SJSA1 (cell line): Measurements from ENCODE around the gene ARHGAP27. TPM values are rescaled to one million over a fixed set of nuclear protein-coding genes. Genes with fewer than 3 reads are reported as not detected.
A peak's percentile ranks its signal among the peaks of the same experiment; 100 is the strongest.
"Not testable (repeated sequence)": the region's sequence is repeated elsewhere in the genome, so short reads cannot be mapped to it uniquely, and the experiment has no call there.

Experiments used
- DNase-seq, 2 experiments: peaks; one replicate each; pipeline ENCODE4 v3.0.0-alpha.2; 2015 to 2020; ENCODE audit warnings: low spot score in 2 of 2, low read depth in 1 of 2
- H3K27ac ChIP-seq: fragments of 250-450 bp; sonication (Bioruptor Pico); 2 replicates; pipeline ENCODE4 v1.5.1; 2020; ENCODE audit warnings: mild to moderate bottlenecking, moderate library complexity
- H3K27me3 ChIP-seq: fragments of 250-450 bp; sonication (Bioruptor Pico); replicated peaks from 2 replicates; pipeline ENCODE4 v1.5.1; 2020; ENCODE audit warnings: mild to moderate bottlenecking, moderate library complexity
- H3K36me3 ChIP-seq: fragments of 250-450 bp; sonication (Bioruptor Pico); 2 replicates; pipeline ENCODE4 v1.5.1; 2020; ENCODE audit warnings: mild to moderate bottlenecking
- H3K4me1 ChIP-seq: fragments of 250-450 bp; sonication (Bioruptor Pico); replicated peaks from 2 replicates; pipeline ENCODE4 v1.6.1; 2021; ENCODE audit warnings: mild to moderate bottlenecking
- H3K4me3 ChIP-seq: fragments of 250-450 bp; sonication (Bioruptor Pico); 2 replicates; pipeline ENCODE4 v1.5.1; 2020; ENCODE audit warnings: mild to moderate bottlenecking
- H3K9me3 ChIP-seq: fragments of 250-450 bp; sonication (Bioruptor Pico); replicated peaks from 2 replicates; pipeline ENCODE4 v1.5.1; 2020; ENCODE audit warnings: mild to moderate bottlenecking
- total RNA-seq: library from RNA; depleted of rRNA; stranded (reverse); fragments of >200 nt; shearing (Covaris generic); gene quantifications from 2 replicates; pipeline ENCODE4 v1.2.3, GENCODE V29; 2014

Gene ARHGAP27
- total RNA-seq, 1 experiment from 2014 or later, result 0.53 TPM

- not testable (repeated sequence) for H3K9me3 ChIP-seq, H3K27ac ChIP-seq, H3K4me1 ChIP-seq, DNase-seq, H3K27me3 ChIP-seq, H3K4me3 ChIP-seq
- H3K36me3 ChIP-seq, result peaks cover 20% of the 10 kb centered on the region
These were observed 8.3 kb upstream of the ARHGAP27 start for GRCh38 chr17:45440839-45441515.

- no peaks in the 10 kb centered on the region for H3K27me3 ChIP-seq
- peaks cover 4% of the 10 kb centered on the region; the same call in 1 of the 2 replicates for H3K4me1 ChIP-seq
- H3K27ac ChIP-seq, result no peak overlapping the region
- H3K9me3 ChIP-seq, result no peaks in the 10 kb centered on the region
- no peak for DNase-seq
- no peak overlapping the region for H3K4me3 ChIP-seq
- H3K36me3 ChIP-seq, result peaks cover 27% of the 10 kb centered on the region
These were observed 7.6 kb upstream of the ARHGAP27 start for GRCh38 chr17:45440161-45440778.

GRCh38 chr17:45438931-45439610 is 6.4 kb upstream of the ARHGAP27 start:
- H3K36me3 ChIP-seq, result peaks cover 24% of the 10 kb centered on the region
- H3K4me3 ChIP-seq, result no peak overlapping the region
- no peaks in the 10 kb centered on the region for H3K9me3 ChIP-seq
- peaks cover 4% of the 10 kb centered on the region; the same call in 1 of the 2 replicates for H3K4me1 ChIP-seq
- no peaks in the 10 kb centered on the region for H3K27me3 ChIP-seq
- H3K27ac ChIP-seq, result no peak overlapping the region
- DNase-seq, result no peak

DNA sequence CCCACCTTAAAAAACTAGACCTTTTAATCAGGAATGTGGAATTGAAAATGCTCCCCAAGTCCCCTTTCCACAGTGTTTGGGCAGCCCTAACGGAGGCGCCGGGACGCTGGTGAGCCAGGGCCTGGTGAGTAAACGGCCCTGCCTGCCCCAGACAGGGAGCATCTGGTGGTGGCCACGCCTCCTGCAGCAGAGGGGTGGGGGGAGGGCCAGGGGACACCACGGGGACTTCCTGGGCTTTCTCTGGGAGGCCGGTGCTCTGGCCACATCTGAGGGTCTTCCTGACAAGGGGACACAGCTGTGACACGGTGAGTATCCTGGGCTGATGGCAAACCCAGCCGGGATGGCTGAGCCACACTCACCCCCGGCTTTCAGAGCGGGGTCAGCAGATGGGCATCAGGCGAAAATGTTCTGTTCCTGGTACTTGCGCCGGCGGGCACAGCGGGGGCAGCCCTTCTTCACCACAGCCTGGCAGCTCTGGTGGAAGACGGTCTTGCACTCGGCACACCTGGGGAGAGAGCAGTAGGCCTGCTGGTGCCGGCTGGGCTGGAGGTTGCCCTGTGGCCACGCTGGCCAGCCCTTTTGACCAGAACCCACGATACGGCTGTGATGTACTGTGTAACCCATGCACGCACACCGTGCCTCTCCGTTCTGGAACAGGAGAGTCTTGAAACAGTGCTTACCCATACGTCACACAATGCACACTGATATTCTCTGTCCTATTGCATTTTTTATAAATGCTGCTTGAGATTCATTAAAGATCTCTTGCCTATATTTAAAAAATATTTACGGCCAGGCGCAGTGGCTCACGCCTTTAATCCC is 5.0 kb upstream of the ARHGAP27 start:
- H3K27ac ChIP-seq, result no peak overlapping the region
- no peaks in the 10 kb centered on the region for H3K27me3 ChIP-seq
- peaks cover 5% of the 10 kb centered on the region; the same call in 1 of the 2 replicates for H3K4me1 ChIP-seq
- no peak overlapping the region for H3K4me3 ChIP-seq
- no peaks in the 10 kb centered on the region for H3K9me3 ChIP-seq
- DNase-seq, result no peak
- H3K36me3 ChIP-seq, result peaks cover 24% of the 10 kb centered on the region

GRCh38 chr17:45436625-45437464 is 4.2 kb upstream of the ARHGAP27 start:
- DNase-seq, result no peak
- no peak overlapping the region for H3K4me3 ChIP-seq
- H3K27ac ChIP-seq, result no peak overlapping the region
- peaks cover 5% of the 10 kb centered on the region for H3K27me3 ChIP-seq
- H3K36me3 ChIP-seq, result peaks cover 21% of the 10 kb centered on the region
- no peaks in the 10 kb centered on the region for H3K9me3 ChIP-seq
- H3K4me1 ChIP-seq, result peaks cover 11% of the 10 kb centered on the region

- Histone ChIP-seq H3K4me1 (peaks cover 17% of the 10 kb centered on the region), H3K36me3 (peaks cover 21% of the 10 kb centered on the region), H3K27ac (no peak overlapping the region), H3K9me3 (no peaks in the 10 kb centered on the region), H3K4me3 (no peak overlapping the region), H3K27me3 (peaks cover 10% of the 10 kb centered on the region)
- DNase-seq, result no peak
These were observed 3.5 kb upstream of the ARHGAP27 start for GRCh38 chr17:45436161-45436560.

DNA sequence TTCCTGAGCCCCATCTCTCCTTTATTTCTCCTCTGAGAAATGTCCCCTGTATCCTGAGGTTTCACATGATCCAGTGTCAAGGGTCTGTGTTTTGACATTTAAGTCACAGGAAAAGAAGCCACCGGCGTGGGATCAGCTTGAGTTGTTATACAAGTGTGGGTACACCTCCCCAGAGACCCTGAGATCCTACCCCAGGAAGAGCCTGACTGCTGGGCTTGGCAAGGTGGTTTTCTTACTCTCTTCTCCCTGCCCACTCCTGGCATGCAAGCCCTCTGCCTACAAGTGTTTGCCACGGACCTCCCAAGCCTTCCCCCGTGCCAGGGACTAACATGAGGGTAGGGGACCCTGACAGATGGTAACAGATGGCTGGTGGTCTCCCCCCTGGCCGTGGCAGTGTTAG is 2.8 kb upstream of the ARHGAP27 start:
- Histone ChIP-seq H3K9me3 (peaks cover 2% of the 10 kb centered on the region; the same call in 1 of the 2 replicates), H3K36me3 (peaks cover 21% of the 10 kb centered on the region)

GRCh38 chr17:45433159-45433535 is 477 bp upstream of the ARHGAP27 start:
- DNase-seq, result peak in 1 of 2 experiments; percentile 47
- Histone ChIP-seq H3K4me1 (peaks cover 16% of the 10 kb centered on the region), H3K27me3 (peaks cover 36% of the 10 kb centered on the region), H3K36me3 (peaks cover 14% of the 10 kb centered on the region), H3K9me3 (peaks cover 3% of the 10 kb centered on the region; the same call in 1 of the 2 replicates), H3K4me3 (no peak overlapping the region), H3K27ac (no peak overlapping the region)

More for the DNA sequence above, 2.8 kb upstream of the ARHGAP27 start:
- no peak overlapping the region for H3K4me3 ChIP-seq
- DNase-seq, result no peak
- H3K27me3 ChIP-seq, result peaks cover 17% of the 10 kb centered on the region
- peaks cover 20% of the 10 kb centered on the region for H3K4me1 ChIP-seq
- H3K27ac ChIP-seq, result no peak overlapping the region

GRCh38 chr17:45431531-45432404 is 902 bp downstream of the ARHGAP27 start:
- H3K27me3 ChIP-seq, result peaks cover 39% of the 10 kb centered on the region
- peaks cover 3% of the 10 kb centered on the region; the same call in 1 of the 2 replicates for H3K9me3 ChIP-seq
- H3K27ac ChIP-seq, result no peak overlapping the region
- peak; percentile 41 to 61 for DNase-seq
- peak overlapping the region; percentile 25 for H3K4me3 ChIP-seq
- H3K4me1 ChIP-seq, result peaks cover 16% of the 10 kb centered on the region
- peaks cover 10% of the 10 kb centered on the region for H3K36me3 ChIP-seq

- peaks cover 6% of the 10 kb centered on the region for H3K36me3 ChIP-seq
- peaks cover 40% of the 10 kb centered on the region for H3K27me3 ChIP-seq
These were observed 1.7 kb downstream of the ARHGAP27 start for GRCh38 chr17:45430738-45431530.

DNA sequence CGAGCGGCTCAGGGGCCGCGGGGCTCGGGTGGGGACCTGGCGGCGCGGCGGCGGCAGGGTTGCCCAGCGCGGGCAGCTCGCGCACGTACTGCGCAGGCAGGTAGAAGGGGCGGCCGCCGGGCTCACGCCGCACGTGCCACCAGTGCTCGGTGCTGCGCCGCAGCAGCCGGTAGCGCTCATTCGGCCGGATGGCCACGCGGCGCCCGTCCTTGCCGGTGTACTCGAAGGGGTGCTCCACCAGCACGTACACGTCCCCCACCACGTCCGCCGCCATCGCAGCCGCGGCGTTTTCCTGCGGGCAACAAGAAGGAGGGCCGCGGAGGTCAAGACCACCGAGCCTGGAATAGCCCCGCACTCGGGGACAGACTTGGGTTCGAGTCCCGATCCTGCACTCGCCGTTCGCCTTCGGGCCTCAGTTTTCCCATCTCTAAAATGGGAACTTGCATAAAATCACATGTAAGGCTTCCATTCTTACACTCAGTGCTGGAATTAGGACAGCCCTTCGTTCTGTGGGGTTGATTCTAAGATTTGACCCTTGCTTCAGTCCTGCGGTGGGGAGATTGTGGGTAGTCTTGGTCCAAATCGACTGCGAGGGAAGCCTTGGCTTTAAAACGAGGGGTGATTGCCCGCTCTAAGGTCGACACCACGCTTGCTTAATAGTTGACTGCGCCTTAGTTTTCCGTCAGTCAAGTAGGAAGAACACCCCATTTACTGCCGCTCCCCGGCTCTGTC is 2.5 kb downstream of the ARHGAP27 start:
- no peak overlapping the region for H3K27ac ChIP-seq
- H3K4me3 ChIP-seq, result no peak overlapping the region
- peaks cover 40% of the 10 kb centered on the region for H3K27me3 ChIP-seq
- H3K36me3 ChIP-seq, result no peaks in the 10 kb centered on the region
- H3K9me3 ChIP-seq, result peaks cover 3% of the 10 kb centered on the region; the same call in 1 of the 2 replicates
- DNase-seq, result no peak
- H3K4me1 ChIP-seq, result peaks cover 16% of the 10 kb centered on the region

More at GRCh38 chr17:45430738-45431530, 1.7 kb downstream of the ARHGAP27 start:
- Histone ChIP-seq H3K9me3 (peaks cover 3% of the 10 kb centered on the region; the same call in 1 of the 2 replicates), H3K4me3 (peak overlapping the region; percentile 25; the same call in 1 of the 2 replicates), H3K27ac (no peak overlapping the region), H3K4me1 (peaks cover 16% of the 10 kb centered on the region)
- DNase-seq, result no peak
